ENCODE data around the gene ANXA1. TPM values are rescaled to one million over a fixed set of nuclear protein-coding genes. Genes with fewer than 3 reads are reported as not detected.
"Not testable (repeated sequence)": the region's sequence is repeated elsewhere in the genome, so short reads cannot be mapped to it uniquely, and the experiment has no call there.

Gene ANXA1
- total and polyA plus RNA-seq, 8 donors, result 34.2 to 1,131 (median 126) TPM

- no peaks in the 10 kb centered on the region for H3K27me3 ChIP-seq
- no peak overlapping the region for H3K4me3 ChIP-seq
- intact Hi-C loops (cut with DNase I; ENCODE audit: low total_unique reads), result no loop called here
- DNase-seq, result peak in 1 of 2 donors; percentile 58
- WGBS, 5 donors, result 53 to 83% (median 58%) methylated on average over 1 of the region's 1 CpG
- H3K36me3 ChIP-seq, result no peaks in the 10 kb centered on the region
- TF ChIP-seq CTCF (IDR thresholded peaks at IDR 0.05), result no peak
- TF ChIP-seq EP300 (IDR thresholded peaks at IDR 0.05), result no peak
- TF ChIP-seq POLR2AphosphoS5 (IDR thresholded peaks at IDR 0.05), result no peak
- no peak for TF ChIP-seq POLR2A (IDR thresholded peaks at IDR 0.05)
- no peaks in the 10 kb centered on the region for H3K9me3 ChIP-seq
- H3K27ac ChIP-seq, result no peak overlapping the region
- H3K4me1 ChIP-seq, result peaks cover 0 to 11% (median 5%) of the 10 kb centered on the region in 4 donors
Measured at GRCh38 chr9:73180403-73180802, 28.7 kb downstream of the ANXA1 start.

- intact Hi-C loops (cut with DNase I; ENCODE audit: low total_unique reads), result no loop called here
- H3K27me3 ChIP-seq, result no peaks in the 10 kb centered on the region
- H3K36me3 ChIP-seq, result no peaks in the 10 kb centered on the region
- 92 to 97% (median 95%) methylated on average over 1 of the region's 1 CpG for WGBS, 5 donors
- no peak for TF ChIP-seq POLR2A (IDR thresholded peaks at IDR 0.05)
- H3K4me3 ChIP-seq, result no peak overlapping the region
- H3K4me1 ChIP-seq, result peaks cover 0 to 11% (median 5%) of the 10 kb centered on the region in 4 donors
- no peaks in the 10 kb centered on the region for H3K9me3 ChIP-seq
- no peak overlapping the region for H3K27ac ChIP-seq
- DNase-seq, result peak in 1 of 2 donors; percentile 17
Measured at GRCh38 chr9:73182928-73183327, 31.3 kb downstream of the ANXA1 start.

GRCh38 chr9:73183428-73183827 lies 31.8 kb downstream of the ANXA1 start:
- DNase-seq, result peak in 1 of 2 donors; percentile 27
- Histone ChIP-seq H3K4me3 (no peak overlapping the region), H3K4me1 (peaks cover 0 to 11% (median 5%) of the 10 kb centered on the region in 4 donors), H3K36me3 (no peaks in the 10 kb centered on the region), H3K27me3 (no peaks in the 10 kb centered on the region), H3K9me3 (no peaks in the 10 kb centered on the region), H3K27ac (no peak overlapping the region)
- intact Hi-C loops (cut with DNase I; ENCODE audit: low total_unique reads), result no loop called here
- no peak for TF ChIP-seq POLR2A (IDR thresholded peaks at IDR 0.05)

GRCh38 chr9:73183917-73184861 lies 32.5 kb downstream of the ANXA1 start:
- H3K36me3 ChIP-seq, result no peaks in the 10 kb centered on the region
- peak in 1 of 2 donors; percentile 75 for DNase-seq
- peaks cover 0 to 11% (median 5%) of the 10 kb centered on the region in 4 donors for H3K4me1 ChIP-seq
- H3K27me3 ChIP-seq, result no peaks in the 10 kb centered on the region
- 45 to 64% (median 49%) methylated on average over 3 of the region's 3 CpGs for WGBS, 5 donors
- H3K4me3 ChIP-seq, result no peak overlapping the region
- H3K27ac ChIP-seq, result no peak overlapping the region
- H3K9me3 ChIP-seq, result no peaks in the 10 kb centered on the region
- no peak for TF ChIP-seq EP300 (IDR thresholded peaks at IDR 0.05)
- TF ChIP-seq POLR2A (IDR thresholded peaks at IDR 0.05), result no peak
- no peak for TF ChIP-seq POLR2AphosphoS5 (IDR thresholded peaks at IDR 0.05)
- TF ChIP-seq CTCF (IDR thresholded peaks at IDR 0.05), result peak in 3 of 7 experiments; percentile 37 to 58 (median 56)
- intact Hi-C loops (cut with DNase I; ENCODE audit: low total_unique reads), result no loop called here

- DNase-seq; H3K36me3 ChIP-seq; intact Hi-C loops (cut with DNase I; ENCODE audit: low total_unique reads); H3K27me3 ChIP-seq; H3K27ac ChIP-seq; H3K9me3 ChIP-seq; H3K4me1 ChIP-seq; H3K4me3 ChIP-seq: not testable (repeated sequence)
- 9 to 33% (median 13%) methylated on average over 1 of the region's 1 CpG for WGBS, 5 donors
Measured at GRCh38 chr9:73191109-73191508, 39.4 kb downstream of the ANXA1 start.

GRCh38 chr9:73194284-73194683 lies 42.6 kb downstream of the ANXA1 start:
- no peak overlapping the region for H3K27ac ChIP-seq
- WGBS, 5 donors, result 80 to 95% (median 87%) methylated on average over 1 of the region's 1 CpG
- DNase-seq, result no peak
- H3K4me3 ChIP-seq, result no peak overlapping the region
- H3K27me3 ChIP-seq, result no peaks in the 10 kb centered on the region
- intact Hi-C loops (cut with DNase I; ENCODE audit: low total_unique reads), result no loop called here
- no peaks in the 10 kb centered on the region for H3K9me3 ChIP-seq
- TF ChIP-seq EP300 (IDR thresholded peaks at IDR 0.05) (no peak), POLR2A (IDR thresholded peaks at IDR 0.05) (no peak), CTCF (IDR thresholded peaks at IDR 0.05) (no peak), POLR2AphosphoS5 (IDR thresholded peaks at IDR 0.05) (no peak)
- H3K4me1 ChIP-seq, result no peaks in the 10 kb centered on the region
- H3K36me3 ChIP-seq, result no peaks in the 10 kb centered on the region

Data from stomach (tissue), 9 donors.